ENCODE data around the gene PAM.

The PAM gene

DNA sequence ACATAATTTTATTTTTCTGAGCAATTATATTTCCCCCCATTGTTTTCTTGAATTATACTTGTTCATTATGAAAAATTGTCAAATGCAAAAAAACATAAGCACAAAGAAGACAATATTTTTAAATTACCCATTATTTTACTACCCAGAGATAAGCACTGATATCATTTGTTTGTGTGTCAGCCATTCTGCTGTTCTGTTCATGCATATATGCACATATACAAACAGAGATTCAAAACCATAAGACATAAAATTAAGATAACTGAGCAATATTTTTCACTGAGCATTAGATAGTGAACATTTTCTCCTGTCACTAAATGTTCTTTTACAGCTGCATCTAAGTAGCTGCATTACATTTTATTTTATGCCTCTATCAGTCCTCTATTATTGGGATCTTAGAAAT is 35.6 kb downstream of the PAM start:
- no peak for DNase-seq (ENCODE audit: low read depth in 1 of 2, low spot score in 1 of 2)
- TF ChIP-seq POLR2AphosphoS5 (IDR thresholded peaks at IDR 0.05; ENCODE audit: low read depth): no peak
- TF ChIP-seq, protein P1, sequence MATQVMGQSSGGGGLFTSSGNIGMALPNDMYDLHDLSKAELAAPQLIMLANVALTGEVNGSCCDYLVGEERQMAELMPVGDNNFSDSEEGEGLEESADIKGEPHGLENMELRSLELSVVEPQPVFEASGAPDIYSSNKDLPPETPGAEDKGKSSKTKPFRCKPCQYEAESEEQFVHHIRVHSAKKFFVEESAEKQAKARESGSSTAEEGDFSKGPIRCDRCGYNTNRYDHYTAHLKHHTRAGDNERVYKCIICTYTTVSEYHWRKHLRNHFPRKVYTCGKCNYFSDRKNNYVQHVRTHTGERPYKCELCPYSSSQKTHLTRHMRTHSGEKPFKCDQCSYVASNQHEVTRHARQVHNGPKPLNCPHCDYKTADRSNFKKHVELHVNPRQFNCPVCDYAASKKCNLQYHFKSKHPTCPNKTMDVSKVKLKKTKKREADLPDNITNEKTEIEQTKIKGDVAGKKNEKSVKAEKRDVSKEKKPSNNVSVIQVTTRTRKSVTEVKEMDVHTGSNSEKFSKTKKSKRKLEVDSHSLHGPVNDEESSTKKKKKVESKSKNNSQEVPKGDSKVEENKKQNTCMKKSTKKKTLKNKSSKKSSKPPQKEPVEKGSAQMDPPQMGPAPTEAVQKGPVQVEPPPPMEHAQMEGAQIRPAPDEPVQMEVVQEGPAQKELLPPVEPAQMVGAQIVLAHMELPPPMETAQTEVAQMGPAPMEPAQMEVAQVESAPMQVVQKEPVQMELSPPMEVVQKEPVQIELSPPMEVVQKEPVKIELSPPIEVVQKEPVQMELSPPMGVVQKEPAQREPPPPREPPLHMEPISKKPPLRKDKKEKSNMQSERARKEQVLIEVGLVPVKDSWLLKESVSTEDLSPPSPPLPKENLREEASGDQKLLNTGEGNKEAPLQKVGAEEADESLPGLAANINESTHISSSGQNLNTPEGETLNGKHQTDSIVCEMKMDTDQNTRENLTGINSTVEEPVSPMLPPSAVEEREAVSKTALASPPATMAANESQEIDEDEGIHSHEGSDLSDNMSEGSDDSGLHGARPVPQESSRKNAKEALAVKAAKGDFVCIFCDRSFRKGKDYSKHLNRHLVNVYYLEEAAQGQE (IDR thresholded peaks at IDR 0.05; ENCODE audit: insufficient replicate concordance, low read depth): no peak
- TF ChIP-seq, protein P2, sequence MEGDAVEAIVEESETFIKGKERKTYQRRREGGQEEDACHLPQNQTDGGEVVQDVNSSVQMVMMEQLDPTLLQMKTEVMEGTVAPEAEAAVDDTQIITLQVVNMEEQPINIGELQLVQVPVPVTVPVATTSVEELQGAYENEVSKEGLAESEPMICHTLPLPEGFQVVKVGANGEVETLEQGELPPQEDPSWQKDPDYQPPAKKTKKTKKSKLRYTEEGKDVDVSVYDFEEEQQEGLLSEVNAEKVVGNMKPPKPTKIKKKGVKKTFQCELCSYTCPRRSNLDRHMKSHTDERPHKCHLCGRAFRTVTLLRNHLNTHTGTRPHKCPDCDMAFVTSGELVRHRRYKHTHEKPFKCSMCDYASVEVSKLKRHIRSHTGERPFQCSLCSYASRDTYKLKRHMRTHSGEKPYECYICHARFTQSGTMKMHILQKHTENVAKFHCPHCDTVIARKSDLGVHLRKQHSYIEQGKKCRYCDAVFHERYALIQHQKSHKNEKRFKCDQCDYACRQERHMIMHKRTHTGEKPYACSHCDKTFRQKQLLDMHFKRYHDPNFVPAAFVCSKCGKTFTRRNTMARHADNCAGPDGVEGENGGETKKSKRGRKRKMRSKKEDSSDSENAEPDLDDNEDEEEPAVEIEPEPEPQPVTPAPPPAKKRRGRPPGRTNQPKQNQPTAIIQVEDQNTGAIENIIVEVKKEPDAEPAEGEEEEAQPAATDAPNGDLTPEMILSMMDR (IDR thresholded peaks at IDR 0.05; ENCODE audit: insufficient read depth, low read length): no peak
- Histone ChIP-seq H3K4me3 (replicated peaks; ENCODE audit: insufficient read depth, low read length) (no peak overlapping the region), H3K27ac (replicated peaks) (no peak overlapping the region), H3K27me3 (ENCODE audit: insufficient read depth, poor library complexity, severe bottlenecking) (no peaks in the 10 kb centered on the region)

DNA sequence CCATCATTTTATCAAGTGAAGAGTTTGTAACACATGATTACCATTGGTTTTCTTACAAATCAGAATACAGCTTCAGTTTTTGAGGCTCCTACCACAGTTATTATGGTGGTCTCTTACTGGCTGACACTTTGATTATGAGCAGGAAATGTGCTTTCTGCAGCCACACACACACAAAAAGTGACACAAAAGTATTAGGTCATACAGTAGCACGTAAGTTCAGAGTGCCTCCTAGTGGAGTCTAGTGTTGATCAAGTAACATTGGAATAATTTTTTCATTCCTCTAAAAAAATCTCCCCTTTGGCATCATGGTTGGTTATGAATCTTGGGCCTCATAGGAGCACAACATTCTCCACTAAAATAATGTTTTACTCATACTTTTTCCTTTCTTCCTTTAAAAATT is 37.6 kb downstream of the PAM start:
- TF ChIP-seq POLR2AphosphoS5 (IDR thresholded peaks at IDR 0.05; ENCODE audit: low read depth) (no peak), SPI1 (IDR thresholded peaks at IDR 0.05; ENCODE audit: borderline replicate concordance, low read depth) (no peak), GABPA (IDR thresholded peaks at IDR 0.05; ENCODE audit: low read depth) (no peak)
- TF ChIP-seq, protein P1 (IDR thresholded peaks at IDR 0.05; ENCODE audit: insufficient replicate concordance, low read depth): no peak
- TF ChIP-seq, protein P2 (IDR thresholded peaks at IDR 0.05; ENCODE audit: insufficient read depth, low read length): no peak
- no peaks in the 10 kb centered on the region for H3K27me3 ChIP-seq (ENCODE audit: insufficient read depth, poor library complexity, severe bottlenecking)
- H3K4me3 ChIP-seq (replicated peaks; ENCODE audit: insufficient read depth, low read length): no peak overlapping the region
- DNase-seq (ENCODE audit: low read depth in 1 of 2, low spot score in 1 of 2): no peak
- no peak overlapping the region for H3K27ac ChIP-seq (replicated peaks)

DNA sequence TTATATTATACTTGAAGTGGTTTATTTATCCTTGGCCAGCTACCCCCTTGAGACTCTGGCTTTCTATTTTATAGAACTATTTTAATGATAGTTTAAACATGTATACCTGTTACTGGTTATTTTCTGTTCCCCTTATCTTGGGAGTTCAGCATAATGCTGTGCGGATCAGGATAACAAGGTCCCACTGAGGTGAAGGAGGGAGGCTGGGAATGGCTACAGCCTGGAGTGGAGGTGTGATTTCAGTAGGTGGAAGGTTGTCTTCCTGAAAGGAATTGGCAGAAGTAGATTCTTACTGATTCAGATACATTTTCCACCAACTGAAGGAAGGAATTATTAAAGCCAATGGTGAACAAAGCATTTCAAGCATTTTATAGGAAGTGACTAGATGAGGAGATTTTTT is 38.9 kb downstream of the PAM start:
- Histone ChIP-seq H3K27me3 (ENCODE audit: insufficient read depth, poor library complexity, severe bottlenecking) (no peaks in the 10 kb centered on the region), H3K4me3 (replicated peaks; ENCODE audit: insufficient read depth, low read length) (no peak overlapping the region), H3K27ac (replicated peaks) (no peak overlapping the region)
- TF ChIP-seq, protein P2 (IDR thresholded peaks at IDR 0.05; ENCODE audit: insufficient read depth, low read length): no peak
- TF ChIP-seq, protein P1 (IDR thresholded peaks at IDR 0.05; ENCODE audit: insufficient replicate concordance, low read depth): no peak
- TF ChIP-seq POLR2AphosphoS5 (IDR thresholded peaks at IDR 0.05; ENCODE audit: low read depth) (no peak), GABPA (IDR thresholded peaks at IDR 0.05; ENCODE audit: low read depth) (no peak), SPI1 (IDR thresholded peaks at IDR 0.05; ENCODE audit: borderline replicate concordance, low read depth) (no peak)
- DNase-seq (ENCODE audit: low read depth in 1 of 2, low spot score in 1 of 2): no peak
